Suppressor macrophage (primary cell): ENCODE data around the gene MRLN.

ENCODE experiments used
- DNase-seq, 4 experiments: peaks; one replicate each; pipeline ENCODE4 v3.0.0-alpha.2; 2020 to 2022

Gene MRLN

DNA sequence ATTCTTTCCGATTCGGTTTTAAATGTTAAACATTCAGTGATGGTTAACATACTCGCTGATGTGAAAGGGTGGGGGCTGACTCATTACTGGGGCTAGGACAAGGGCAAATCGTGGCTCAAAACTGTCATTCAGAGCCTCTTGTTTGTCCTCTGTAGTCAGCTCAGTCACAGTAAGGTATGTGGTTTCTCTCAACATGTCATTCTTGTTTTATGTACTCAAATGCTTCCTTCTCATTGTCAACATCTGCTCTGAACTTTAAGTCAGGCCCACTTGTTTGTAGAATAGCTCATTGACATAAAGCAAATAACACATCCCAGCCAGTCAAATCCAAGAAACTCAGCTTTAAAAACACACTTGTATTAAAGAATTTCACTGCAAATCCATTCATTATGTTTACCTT, 50.9 kb downstream of the MRLN start:
- DNase-seq, result no peak

DNA sequence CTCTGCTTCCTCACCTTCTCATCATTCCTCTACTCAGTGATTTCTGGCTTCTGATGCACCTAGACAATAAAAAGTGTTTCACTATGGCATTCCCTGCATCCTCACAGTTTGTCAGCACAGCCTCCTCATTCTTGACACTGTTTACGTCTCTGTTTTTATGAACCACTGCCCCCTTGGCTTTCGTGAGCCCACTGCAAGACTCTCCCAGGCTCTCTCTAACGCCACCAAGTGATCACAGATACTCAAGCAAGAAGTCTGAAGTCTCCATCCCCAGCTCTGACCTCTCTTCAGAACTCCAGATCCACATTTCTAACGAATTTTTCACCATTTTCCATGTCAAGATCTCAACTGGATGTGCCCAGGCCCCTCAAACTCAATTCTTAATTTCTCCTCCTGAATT, 52.5 kb downstream of the MRLN start:
- DNase-seq, result no peak

DNA sequence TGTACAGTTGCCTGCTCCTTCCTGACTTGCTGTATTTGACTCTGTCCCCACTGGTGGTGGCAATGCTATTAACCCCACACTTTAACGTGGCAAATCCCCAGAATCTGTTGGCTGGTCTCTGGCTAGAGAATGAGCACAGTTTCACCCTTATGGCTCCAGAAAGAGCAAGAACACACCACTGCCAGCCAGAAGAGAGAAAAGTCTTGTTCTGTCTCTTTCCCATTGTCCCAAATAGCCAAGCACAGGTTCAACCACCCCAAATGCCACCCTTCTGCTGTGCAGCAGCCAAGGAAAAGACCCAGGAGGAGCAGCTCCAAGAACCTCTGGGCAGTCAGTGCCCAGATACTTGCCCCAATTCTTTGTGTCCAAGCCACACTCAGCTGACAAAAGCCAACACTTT, 54.9 kb downstream of the MRLN start:
- DNase-seq, result no peak

DNA sequence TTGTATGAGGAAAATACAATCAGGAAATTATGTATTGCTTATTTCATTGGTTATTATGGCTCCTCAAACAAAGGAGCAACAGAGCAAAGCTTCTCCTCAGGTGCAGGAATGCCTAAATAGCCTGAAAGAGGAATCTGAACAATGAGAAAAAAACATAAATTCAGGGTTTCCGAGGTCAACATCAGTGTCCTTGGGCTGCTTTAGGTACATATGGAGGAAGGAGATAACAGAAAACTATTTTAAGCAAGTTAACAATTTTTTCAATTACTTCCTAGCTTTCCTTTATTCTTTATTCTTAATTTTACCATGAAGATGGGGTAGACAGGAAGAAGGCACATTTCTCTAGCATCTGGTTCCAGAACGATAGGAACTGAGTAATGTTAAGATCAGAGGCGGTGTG, 57.6 kb downstream of the MRLN start:
- DNase-seq, result no peak

DNA sequence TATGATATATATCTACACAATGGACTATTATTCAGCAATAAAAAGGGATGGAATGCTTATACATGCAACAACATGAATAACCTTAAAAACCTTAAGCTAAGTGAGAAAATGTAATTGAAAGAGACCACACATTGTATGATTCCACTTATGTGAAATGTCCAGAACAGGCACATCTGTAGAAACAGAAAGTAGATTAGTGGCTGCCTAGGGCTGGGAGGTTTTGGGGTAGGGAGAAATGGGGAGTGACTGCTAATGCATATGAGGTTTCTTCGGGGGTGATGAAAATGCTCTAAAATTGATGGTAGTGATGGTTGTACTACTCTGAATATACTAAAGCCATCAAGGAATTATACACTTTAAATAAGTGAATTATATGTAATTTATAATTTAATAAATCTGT, 58.3 kb downstream of the MRLN start:
- no peak for DNase-seq

DNA sequence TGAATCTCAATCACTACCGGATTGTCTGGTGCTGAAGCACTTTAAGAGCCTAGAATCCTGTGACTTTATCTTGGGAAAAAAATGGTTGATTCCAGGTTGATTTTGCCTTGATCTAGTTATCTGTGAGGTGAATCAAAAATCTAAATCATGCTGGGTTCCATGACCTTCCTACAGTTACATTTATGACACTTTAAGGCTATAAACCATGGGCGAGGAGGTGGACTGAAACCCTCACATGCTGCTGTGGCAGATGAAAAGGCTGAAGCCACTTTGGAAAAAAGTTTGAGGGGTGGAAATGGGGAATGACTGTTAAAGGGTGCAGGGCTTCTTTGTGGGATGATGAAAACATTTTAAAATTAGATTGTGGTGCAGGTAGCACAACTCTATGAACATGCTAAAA, 61.1 kb downstream of the MRLN start:
- no peak for DNase-seq

DNA sequence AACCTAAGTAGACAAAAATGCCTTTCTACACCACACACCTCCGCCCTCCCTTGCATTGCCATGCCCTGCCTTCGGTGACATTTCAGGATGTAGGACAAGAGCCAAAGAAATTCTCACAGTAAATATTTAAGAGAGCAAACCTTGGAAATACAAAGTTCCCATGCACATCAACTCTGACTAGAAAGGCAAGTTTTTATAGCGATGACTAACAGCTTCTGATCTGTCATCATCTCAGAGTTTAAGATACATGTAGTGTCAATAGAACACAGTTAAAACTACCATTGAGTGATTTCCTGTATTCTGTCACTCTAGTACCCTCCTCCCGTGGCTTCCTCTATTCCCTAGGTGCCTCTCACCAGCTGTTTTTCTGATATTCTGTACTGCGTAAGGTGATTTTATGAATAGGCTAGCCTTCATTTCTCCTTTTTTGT, 64.3 kb downstream of the MRLN start:
- no peak for DNase-seq

DNA sequence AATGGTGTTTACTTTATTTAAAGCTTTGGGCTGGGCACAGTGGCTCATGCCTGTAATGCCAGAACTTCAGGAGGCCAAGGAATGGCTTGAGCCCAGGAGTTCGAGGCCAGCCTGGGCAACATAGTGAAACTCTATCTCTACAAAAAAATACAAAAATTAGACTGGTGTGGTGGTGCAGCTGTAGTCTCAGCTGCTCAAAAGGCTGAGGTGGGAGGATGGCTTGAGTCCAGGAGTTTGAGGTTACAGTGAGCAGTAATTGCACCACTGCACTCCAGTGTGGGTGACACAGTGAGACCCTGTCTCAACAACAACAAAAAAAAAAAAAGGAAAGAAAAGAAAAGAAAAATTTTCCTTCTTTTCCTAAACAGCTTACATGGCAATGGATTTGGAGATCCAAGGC, 65.6 kb downstream of the MRLN start:
- DNase-seq, result no peak
